Smooth muscle cell (in vitro differentiated cells): ENCODE data around the gene IL22. TPM values are rescaled to one million over a fixed set of nuclear protein-coding genes. Genes with fewer than 3 reads are reported as not detected.

ENCODE experiments used
- DNase-seq: peaks from one replicate; lab custom pipeline; 2025; ENCODE audit not compliant: unreplicated experiment; lab: John Stamatoyannopoulos, UW
- H2AFZ ChIP-seq: fragments of 200-600 bp; sonication (generic); 2 replicates; pipeline ENCODE4 v1.6.0; 2016; ENCODE audit warnings: antibody characterized with exemption, low read depth, mild to moderate bottlenecking
- H3F3A ChIP-seq: fragments of 200-600 bp; sonication (generic); 2 replicates; pipeline ENCODE4 v1.6.0; 2017; ENCODE audit warnings: antibody characterized with exemption, low read depth
- H3K27ac ChIP-seq: fragments of 200-600 bp; sonication (generic); 2 replicates; pipeline ENCODE4 v1.5.1; 2016; ENCODE audit warnings: low read depth, mild to moderate bottlenecking
- H3K27me3 ChIP-seq: fragments of 200-600 bp; sonication (generic); 2 replicates; pipeline ENCODE4 v1.6.1; 2016; ENCODE audit warnings: low read depth, mild to moderate bottlenecking
- H3K36me3 ChIP-seq: fragments of 200-600 bp; sonication (generic); 2 replicates; pipeline ENCODE4 v1.5.1; 2016; ENCODE audit warnings: low read depth
- H3K4me1 ChIP-seq: fragments of 200-600 bp; sonication (generic); 2 replicates; pipeline ENCODE4 v1.5.1; 2016; ENCODE audit warnings: low read depth
- H3K4me2 ChIP-seq: fragments of 200-600 bp; sonication (generic); 2 replicates; pipeline ENCODE4 v1.6.0; 2016; ENCODE audit warnings: mild to moderate bottlenecking
- H3K4me3 ChIP-seq: fragments of 200-600 bp; sonication (generic); 2 replicates; pipeline ENCODE4 v1.5.1; 2016; ENCODE audit warnings: mild to moderate bottlenecking
- H3K79me2 ChIP-seq: fragments of 200-600 bp; sonication (generic); 2 replicates; pipeline ENCODE4 v1.6.0; 2016; ENCODE audit warnings: low read depth, mild to moderate bottlenecking
- H3K9ac ChIP-seq: fragments of 200-600 bp; sonication (generic); 2 replicates; pipeline ENCODE4 v1.6.0; 2016; ENCODE audit warnings: low read depth
- H3K9me3 ChIP-seq: fragments of 200-600 bp; sonication (generic); replicated peaks from 2 replicates; pipeline ENCODE4 v1.5.1; 2016; ENCODE audit warnings: low read depth
- H4K20me1 ChIP-seq: fragments of 200-600 bp; sonication (generic); 2 replicates; pipeline ENCODE4 v1.6.0; 2016; ENCODE audit warnings: low read depth
- CTCF ChIP-seq: fragments of 200-600 bp; sonication (generic); IDR thresholded peaks from 2 replicates; pipeline ENCODE4 v1.5.1; 2017; ENCODE audit warnings: borderline replicate concordance, mild to moderate bottlenecking, antibody characterized with exemption; ENCODE audit not compliant: insufficient read depth, poor library complexity, severe bottlenecking
- WGBS: methylation state at CpG from one replicate; pipeline ENCODE4 v1.1.7; 2016; ENCODE audit warnings: low lambda C conversion rate; 5-methylcytosine and 5-hydroxymethylcytosine counted together
- polyA plus RNA-seq: library from polyadenylated mRNA; unstranded; fragments of >200 nt; fragmentation: Nextera tagmentation; extraction: Ambion mirVana; gene quantifications from 2 replicates; pipeline ENCODE4 v1.2.1, GENCODE V29; 2016
- total RNA-seq: library from RNA; depleted of rRNA; stranded (reverse); fragments of >200 nt; gene quantifications from 2 replicates; pipeline ENCODE4 v1.2.3, GENCODE V29; 2014

Gene IL22
- total and polyA plus RNA-seq, 2 experiments from 2014 or later, result not detected

GRCh38 chr12:68225576-68226476 is 27.6 kb downstream of the IL22 start, which contains the start of gene IL26:
Gene IL26 (minus strand): TSS chr12:68225810. CDS start chr12:68225756, 54 bp downstream.
- TF ChIP-seq CTCF, result no peak
- Histone ChIP-seq H3K36me3 (no peaks in the 10 kb centered on the region), H3K27ac (no peak within 1 kb of the TSS), H3K79me2 (no peaks in the 10 kb centered on the region), H3K4me1 (peaks cover 4% of the 10 kb centered on the region), H4K20me1 (no peaks in the 10 kb centered on the region), H3K4me2 (no peak within 1 kb of the TSS), H3K9ac (no peak within 1 kb of the TSS), H3K27me3 (peaks cover 17% of the 10 kb centered on the region), H2AFZ (no peak within 1 kb of the TSS), H3K9me3 (no peaks in the 10 kb centered on the region), H3F3A (no peaks in the 10 kb centered on the region), H3K4me3 (no peak within 1 kb of the TSS)
- DNase-seq, result no peak
- 82% methylated on average over 8 of the region's 8 CpGs for WGBS

- 84% methylated on average over 3 of the region's 3 CpGs for WGBS
Observed at GRCh38 chr12:68224613-68225285, 28.7 kb downstream of the IL22 start.

GRCh38 chr12:68223067-68223747 is 30.2 kb downstream of the IL22 start:
- TF ChIP-seq CTCF, result peak; percentile 80
- Histone ChIP-seq H3K27me3 (peaks cover 6% of the 10 kb centered on the region), H3K4me1 (peaks cover 4% of the 10 kb centered on the region), H3K9me3 (no peaks in the 10 kb centered on the region), H3K4me3 (no peak overlapping the region), H4K20me1 (no peaks in the 10 kb centered on the region), H3K79me2 (no peaks in the 10 kb centered on the region), H3K4me2 (peak overlapping the region; percentile 72), H2AFZ (peak overlapping the region; percentile 70), H3K9ac (no peak overlapping the region), H3K27ac (no peak overlapping the region), H3F3A (no peaks in the 10 kb centered on the region), H3K36me3 (no peaks in the 10 kb centered on the region)
- DNase-seq, result peak; percentile 14
- 4% methylated on average over 12 of the region's 12 CpGs for WGBS

More at GRCh38 chr12:68224613-68225285, 28.7 kb downstream of the IL22 start:
- no peak for TF ChIP-seq CTCF
- Histone ChIP-seq H3K27ac (no peak overlapping the region), H3K36me3 (no peaks in the 10 kb centered on the region), H3K27me3 (peaks cover 8% of the 10 kb centered on the region), H3K4me3 (no peak overlapping the region), H3K9ac (no peak overlapping the region), H4K20me1 (no peaks in the 10 kb centered on the region), H3K4me2 (no peak overlapping the region), H2AFZ (no peak overlapping the region), H3K79me2 (no peaks in the 10 kb centered on the region), H3F3A (no peaks in the 10 kb centered on the region), H3K9me3 (no peaks in the 10 kb centered on the region), H3K4me1 (peaks cover 4% of the 10 kb centered on the region)
- DNase-seq, result no peak
